ENCODE data around the gene SLF2.

SLF2 gene, protein sequence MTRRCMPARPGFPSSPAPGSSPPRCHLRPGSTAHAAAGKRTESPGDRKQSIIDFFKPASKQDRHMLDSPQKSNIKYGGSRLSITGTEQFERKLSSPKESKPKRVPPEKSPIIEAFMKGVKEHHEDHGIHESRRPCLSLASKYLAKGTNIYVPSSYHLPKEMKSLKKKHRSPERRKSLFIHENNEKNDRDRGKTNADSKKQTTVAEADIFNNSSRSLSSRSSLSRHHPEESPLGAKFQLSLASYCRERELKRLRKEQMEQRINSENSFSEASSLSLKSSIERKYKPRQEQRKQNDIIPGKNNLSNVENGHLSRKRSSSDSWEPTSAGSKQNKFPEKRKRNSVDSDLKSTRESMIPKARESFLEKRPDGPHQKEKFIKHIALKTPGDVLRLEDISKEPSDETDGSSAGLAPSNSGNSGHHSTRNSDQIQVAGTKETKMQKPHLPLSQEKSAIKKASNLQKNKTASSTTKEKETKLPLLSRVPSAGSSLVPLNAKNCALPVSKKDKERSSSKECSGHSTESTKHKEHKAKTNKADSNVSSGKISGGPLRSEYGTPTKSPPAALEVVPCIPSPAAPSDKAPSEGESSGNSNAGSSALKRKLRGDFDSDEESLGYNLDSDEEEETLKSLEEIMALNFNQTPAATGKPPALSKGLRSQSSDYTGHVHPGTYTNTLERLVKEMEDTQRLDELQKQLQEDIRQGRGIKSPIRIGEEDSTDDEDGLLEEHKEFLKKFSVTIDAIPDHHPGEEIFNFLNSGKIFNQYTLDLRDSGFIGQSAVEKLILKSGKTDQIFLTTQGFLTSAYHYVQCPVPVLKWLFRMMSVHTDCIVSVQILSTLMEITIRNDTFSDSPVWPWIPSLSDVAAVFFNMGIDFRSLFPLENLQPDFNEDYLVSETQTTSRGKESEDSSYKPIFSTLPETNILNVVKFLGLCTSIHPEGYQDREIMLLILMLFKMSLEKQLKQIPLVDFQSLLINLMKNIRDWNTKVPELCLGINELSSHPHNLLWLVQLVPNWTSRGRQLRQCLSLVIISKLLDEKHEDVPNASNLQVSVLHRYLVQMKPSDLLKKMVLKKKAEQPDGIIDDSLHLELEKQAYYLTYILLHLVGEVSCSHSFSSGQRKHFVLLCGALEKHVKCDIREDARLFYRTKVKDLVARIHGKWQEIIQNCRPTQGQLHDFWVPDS

DNA sequence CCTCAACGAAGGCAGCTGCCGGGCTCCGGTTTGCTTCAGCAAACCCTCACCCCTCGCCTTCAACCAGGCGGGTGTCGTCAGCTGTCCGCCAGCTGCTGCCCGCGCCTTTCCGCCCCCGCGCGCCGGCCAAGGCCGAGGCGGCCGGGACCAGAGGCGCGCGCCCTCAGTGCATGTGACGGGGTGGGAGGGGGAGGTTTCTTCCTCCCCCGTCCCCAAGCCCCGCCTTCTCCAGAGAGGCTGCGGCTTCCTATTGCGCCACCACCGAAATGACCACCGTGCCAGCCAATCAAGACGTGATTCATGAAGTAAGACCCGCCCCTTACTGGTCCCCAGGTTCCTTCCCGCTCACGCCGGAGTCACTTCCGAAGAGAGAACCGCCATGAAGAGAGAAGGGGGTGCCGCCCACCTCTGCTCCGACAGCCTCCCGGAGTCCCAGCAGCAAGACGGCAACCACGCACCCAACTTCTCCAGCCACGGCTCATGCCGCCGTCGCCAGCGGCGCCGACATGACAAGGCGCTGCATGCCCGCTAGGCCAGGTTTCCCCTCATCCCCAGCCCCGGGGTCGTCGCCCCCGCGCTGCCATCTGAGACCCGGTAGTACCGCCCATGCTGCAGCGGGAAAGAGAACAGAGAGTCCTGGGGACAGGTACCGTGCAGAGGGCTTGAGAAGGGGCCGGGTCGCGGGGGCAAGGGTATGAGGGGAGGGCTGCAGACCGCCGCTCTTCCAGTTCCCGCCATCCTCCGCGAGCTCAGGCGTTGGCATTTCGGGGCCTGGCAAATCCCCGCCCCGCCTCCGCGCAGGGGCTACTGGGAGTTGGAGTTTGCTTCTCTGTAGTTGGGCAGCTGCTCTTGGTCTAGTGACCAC, at the start of gene SLF2:
TSS of gene SLF2 (plus strand) at position 359 of the 865 bp plus-strand sequence. CDS start at position 507, 148 bp downstream.
- DNase-seq (ENCODE audit: low read depth) = peak; percentile 73

DNA sequence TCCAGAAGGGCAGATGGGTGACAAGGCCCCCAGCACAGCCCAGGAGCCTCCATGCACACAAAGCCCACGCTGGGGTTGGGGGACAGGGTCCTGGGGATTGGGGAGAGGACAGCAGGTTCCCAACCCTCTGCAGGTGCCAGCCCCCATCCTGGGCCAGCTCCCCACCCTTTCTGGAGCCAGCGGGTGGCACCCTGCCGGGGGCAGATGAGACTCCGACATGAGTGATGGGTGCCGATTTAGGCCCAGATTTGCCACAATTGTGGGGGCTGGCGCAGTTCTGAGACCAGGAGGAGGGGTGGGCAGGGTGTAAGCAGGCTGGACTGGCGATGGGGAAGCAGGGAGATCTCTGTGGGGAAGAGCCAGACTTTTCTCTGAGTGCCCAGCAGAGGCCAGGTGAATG, 49.3 kb upstream of the SLF2 start:
- DNase-seq (ENCODE audit: low read depth) = no peak

GRCh38 chr10:100864036-100864885, 48.5 kb upstream of the SLF2 start:
- DNase-seq (ENCODE audit: low read depth) = no peak

DNA sequence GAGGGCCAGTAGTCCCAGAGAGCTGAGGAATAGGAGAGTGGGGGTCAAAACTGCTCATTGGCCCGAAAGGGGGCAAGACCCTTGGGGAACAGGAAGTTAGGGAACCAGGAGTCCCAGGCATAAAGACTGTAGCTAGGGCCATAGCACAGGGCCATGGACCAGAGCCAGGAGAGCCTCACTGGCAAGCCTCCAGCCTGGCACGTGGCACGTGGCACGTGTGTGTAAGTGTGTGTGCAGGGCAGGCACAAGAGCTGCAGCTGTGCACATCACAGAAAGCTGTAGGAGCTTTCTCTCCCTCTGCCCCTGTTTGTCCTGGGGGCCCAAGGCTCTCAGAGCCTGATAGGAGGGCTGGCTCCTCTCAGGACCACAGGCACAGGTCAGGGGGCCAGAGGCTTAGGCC, 47.8 kb upstream of the SLF2 start:
- no peak for DNase-seq (ENCODE audit: low read depth)

GRCh38 chr10:100866010-100866409, 46.8 kb upstream of the SLF2 start:
- no peak for DNase-seq (ENCODE audit: low read depth)

DNA sequence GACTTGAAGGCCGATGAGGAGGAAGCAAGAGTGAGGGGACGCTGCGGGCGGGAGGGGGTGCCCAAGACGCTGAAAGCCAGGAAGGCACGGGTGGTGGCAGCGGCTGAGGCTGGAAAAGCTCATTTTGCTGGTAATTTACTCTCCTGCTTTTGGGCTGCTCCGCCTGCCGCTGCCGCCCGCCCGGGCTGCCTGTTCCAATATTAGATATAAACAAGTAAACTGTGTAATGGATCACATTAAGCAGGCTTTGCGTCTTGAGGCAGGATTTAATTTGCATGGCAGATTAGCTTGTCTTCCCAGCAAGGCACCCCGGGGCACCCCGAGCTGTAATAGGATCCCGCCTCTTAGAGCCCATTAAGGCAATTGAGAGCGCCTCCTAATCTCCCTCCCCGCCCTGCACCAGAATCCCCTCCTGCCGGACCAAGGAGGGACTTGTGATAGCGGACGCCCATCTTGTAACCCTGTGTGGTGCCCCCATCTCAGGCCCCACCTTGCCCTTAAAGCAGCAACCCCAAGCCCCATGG, 46.1 kb upstream of the SLF2 start:
- DNase-seq (ENCODE audit: low read depth) = no peak

GRCh38 chr10:100867261-100867963, 45.4 kb upstream of the SLF2 start:
- no peak for DNase-seq (ENCODE audit: low read depth)

- DNase-seq (ENCODE audit: low read depth) = no peak
Observed at GRCh38 chr10:100868382-100868781, 44.4 kb upstream of the SLF2 start.

GRCh38 chr10:100869399-100869798, 43.4 kb upstream of the SLF2 start:
- DNase-seq (ENCODE audit: low read depth) = no peak

DNA sequence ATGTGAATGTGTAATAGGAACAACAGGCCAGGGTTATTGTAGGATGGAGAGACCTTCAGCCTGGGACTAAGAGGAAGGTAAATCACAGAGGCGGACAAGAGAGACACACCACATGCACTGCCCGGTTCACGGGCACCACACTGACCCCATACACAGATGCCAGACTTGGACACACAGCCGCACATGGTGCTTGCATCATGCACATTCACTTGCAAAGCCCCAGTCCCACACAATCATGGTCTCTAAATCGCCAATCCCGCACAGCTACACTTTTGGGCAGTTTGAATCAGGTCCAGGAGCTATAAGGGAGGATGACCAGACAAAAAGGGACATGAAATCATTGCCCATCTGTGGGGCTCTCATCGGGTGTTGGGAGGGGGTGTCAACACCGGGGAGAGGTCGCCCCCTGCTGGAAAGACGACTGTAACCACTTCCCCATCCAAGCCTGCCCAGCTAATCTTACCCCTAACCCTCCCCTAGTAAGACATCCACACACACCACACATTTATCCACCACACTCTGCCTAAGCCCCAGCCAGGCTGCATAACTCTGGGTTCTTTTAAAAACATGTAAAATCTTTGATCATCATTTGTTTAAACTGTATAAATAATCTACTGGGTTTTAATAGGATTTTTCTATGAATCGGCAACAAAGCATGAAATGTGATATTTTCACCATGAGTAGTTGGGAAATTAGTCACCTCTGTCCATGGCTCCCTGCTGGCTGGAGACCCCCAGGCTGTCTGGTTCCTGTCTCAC, 40.5 kb upstream of the SLF2 start:
- DNase-seq (ENCODE audit: low read depth) = no peak

DNA sequence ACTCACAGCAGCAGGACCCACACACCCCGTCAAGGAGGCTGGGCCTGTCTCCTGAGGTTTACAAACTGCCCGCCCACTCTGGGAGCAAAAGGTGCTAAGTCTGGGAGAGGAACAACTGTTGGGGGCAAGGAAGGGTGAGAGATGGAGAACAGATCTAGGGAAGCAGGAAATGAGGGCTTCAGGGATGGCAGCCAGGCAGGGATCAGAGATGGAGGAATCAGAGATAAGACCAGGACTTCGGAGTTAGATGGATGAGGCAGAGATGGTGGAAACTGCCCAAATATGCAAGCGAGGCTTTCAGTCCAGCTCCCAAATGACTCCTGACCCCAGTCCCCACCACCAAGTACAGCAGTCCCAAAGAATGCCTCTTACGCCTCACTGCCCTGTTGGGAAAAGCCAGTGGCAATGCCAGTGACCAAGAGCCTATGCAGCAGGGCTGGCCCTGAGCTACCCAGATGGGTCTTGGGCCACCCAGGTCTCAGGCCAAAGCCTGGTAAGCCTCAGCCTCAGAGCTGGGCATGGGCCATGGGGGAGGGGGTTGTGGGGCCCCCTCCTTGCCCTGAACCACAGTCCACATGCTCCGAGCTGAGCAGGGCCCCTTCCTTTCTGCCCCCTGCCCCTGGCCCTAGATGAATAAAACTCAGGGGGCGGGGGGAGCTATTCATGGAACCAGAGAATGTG, 39.5 kb upstream of the SLF2 start:
- DNase-seq (ENCODE audit: low read depth) = no peak

GRCh38 chr10:100873827-100874326, 38.9 kb upstream of the SLF2 start:
- no peak for DNase-seq (ENCODE audit: low read depth)

- DNase-seq (ENCODE audit: low read depth) = no peak
Observed at GRCh38 chr10:100874702-100875483, 37.9 kb upstream of the SLF2 start.

DNA sequence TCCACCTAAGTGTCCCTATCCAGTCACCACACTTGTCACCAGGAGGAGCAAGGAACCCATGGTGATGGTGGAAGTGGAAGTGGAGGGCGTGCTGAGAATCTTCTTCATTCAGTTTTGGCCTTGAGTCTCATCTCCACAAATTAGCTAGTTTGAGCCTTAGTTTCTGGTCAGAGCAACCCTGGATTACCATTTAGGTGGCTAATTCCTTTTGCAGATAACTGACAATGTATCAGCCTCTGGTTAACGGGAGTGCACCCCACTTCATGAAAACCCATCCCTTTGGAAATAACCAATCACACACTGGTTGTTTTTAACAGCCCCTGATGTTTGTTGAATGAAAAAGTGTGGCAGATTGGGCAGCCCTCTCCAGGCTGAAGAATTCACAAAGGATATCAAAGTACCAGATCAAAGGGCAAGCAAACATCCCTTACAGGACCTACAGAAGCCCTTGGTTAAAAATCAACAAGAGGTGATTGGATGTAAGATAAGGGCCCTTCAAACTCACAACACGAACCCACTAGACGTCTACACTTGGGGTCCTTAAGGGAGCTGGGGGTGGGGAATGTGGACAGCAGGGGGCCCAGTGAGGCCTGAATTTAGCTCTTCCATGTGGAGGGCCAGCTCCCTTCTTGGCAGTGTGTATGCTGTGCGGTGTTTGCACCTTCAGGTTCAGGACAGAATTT, 37.1 kb upstream of the SLF2 start:
- no peak for DNase-seq (ENCODE audit: low read depth)

DNA sequence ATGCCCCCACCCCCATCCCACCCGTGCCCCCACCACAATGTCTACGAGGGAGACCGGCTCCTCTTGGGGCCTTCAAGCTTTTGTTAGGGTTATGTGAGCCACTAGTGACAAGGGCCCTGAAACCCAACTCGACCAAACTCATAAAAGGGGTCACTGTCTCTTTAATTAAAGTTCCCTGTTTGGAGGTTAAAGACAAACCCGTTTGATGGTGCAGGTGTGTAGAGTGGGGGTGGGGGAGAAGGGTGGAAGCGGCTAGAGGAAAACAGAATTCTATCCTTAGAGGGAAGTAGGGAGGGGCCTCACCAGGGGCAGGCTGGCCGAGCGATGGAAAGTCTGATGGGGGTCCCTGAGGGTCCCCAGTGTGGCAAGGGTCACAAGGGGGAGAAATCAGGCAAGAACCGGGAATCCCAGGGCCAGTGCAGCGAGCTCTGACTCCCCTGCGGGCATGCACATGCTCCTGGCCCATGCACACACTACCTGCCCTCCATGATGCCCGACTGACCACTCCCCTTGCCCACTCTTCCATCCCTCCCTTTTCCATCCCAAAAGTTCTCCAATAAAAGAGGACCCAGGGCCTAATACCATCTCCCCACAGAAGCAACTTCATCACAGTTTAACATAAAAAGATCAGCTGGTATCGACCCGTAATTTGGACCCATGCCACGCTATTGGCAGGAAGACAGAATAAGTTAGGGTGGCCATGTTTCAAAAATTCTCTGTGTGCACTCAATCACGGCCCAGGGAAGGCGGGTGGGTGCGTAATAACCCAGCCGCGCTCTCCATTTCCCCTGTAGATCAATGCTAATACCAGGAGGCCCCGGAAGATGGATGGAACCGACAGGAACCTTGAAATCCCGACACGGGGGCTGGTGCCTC, 35.9 kb upstream of the SLF2 start:
- DNase-seq (ENCODE audit: low read depth) = no peak

DNA sequence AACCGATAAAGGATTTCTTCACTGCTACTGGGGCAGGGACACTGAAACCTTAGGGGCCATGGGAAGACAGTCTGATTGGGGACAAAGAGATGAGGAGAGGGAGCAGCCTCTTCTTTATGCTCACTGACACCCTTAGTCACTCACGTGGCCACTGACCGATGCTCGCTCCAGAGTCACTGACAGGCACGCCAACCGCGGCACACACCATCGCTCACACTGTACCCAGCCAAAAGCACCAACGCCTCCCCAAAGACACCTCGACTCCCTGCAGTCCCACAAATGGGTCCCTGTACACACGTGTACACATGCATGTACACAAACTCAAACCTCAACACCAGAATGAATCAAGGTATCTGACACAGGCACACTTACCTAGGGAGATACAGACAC, 35.3 kb upstream of the SLF2 start:
- DNase-seq (ENCODE audit: low read depth) = no peak

Measured in GM04503 (cell line).